GM18499 (cell line): ENCODE data around the gene CCDC197.

Experiments
- ATAC-seq: cut with Tn5 transposase; IDR thresholded peaks from one replicate; pipeline ENCODE4 v1.9.1; 2021; ENCODE audit warnings: moderate number of reproducible peaks; ENCODE audit not compliant: insufficient read depth, unreplicated experiment

The CCDC197 gene

DNA sequence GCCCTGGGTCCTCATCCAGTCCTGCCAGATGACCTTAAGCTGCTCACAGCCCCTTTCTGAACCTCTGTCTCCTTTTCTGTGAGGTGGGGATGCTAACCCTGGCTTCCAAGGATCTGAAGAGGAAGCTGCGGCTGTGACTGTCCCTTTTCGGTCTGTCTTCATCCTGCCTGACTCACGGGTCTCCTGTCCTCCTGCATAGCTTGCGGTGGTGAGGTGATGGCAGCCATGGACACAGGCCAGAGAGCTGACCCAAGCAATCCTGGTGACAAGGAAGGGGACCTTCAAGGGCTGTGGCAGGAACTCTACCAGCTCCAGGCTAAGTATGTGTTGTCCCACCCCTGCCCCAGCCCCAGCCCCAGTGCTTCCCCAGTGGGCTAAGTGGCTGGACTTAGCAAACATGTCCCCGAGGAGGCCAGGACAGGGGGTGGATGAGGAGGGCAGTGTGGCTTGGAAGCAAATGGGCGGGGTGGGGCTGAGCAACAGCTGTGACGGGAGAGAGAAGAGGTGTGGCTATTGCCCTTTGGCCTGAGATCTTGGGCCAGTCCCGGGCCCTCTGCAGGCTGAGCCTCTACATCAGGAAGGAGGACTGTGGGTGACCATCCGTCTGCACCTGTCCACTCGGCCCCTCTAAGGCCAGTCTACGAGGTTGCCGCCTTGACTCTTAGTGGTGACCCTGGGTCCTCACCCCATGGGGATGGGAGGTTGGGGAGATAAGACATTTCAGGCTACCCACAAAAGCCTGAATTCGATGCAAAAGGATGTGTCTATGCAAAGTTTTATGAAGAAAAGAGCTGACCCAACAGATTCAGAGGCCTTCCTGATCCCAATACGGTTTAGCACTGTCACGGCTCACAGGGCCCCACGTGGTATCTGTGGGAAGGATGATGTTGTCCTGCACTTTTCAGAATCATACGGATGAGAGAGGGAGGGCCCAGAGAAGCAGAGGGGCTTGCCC lies 1.1 kb downstream of the CCDC197 start:
- no peak for ATAC-seq

DNA sequence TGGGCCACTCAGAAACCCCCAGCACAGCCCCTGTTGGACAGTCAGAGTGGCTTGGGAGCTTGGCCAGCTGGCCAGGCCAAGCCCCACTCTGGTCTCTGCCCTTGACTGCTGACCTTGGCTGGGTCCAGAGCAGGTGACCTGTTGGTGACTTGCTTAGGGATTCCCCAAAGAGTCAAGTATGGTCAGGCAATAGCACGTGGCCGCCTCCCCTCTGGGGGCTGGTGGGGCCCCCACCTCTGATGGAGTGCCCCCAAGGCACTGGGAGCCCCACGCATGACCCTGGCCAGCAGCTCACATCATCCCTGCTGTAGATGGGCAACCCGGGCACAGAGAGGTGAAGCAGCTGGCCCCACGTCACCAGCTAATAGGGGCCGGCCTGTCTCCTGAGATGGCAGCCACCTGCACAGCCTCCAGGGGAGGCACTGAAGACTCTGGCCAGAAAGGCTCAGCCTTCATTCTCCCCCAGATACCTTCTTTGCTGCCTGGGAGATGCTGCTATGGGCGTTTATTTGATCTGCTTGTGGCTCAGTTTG lies 1.8 kb downstream of the CCDC197 start:
- ATAC-seq = no peak

- no peak for ATAC-seq
These were observed 2.5 kb downstream of the CCDC197 start for GRCh38 chr14:93999573-93999972.

DNA sequence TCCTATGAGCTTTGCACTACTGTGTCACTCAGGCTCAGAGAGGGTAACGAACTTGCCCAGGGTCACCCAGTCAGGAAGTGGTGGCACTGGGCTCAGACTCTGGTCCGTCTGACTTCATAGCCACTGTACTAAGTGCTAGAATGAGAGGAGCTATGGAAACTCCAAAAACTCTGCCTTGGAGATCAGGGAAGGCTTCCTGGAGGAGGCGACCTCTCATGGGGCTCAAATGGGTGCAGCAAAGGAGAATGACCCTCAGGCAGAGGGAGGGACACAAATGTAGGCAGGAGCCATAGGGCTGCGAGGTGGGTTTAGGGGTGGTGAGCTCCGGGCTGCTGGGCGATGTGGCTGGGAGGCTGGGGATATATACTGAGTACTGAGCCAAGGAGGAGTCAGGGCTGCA lies 3.2 kb downstream of the CCDC197 start:
- no peak for ATAC-seq

DNA sequence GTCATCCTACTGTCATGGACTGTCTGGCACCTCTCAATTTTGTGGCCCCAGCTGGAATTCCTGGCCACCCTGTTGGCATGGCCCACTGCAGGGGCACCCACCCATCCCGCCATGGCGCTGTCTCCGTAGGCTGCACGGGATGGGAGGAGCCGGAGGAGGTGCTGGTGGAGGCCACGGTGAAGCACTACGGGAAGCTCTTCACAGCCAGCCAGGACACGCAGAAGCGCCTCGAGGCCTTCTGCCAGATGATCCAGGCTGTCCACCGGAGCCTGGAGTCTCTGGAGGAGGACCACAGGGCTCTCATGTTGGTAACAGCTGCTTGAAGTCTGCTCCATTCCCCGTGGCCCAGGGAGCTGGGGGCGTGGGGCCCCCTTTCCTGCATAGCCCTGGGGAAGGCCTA lies 3.9 kb downstream of the CCDC197 start:
- ATAC-seq = no peak

DNA sequence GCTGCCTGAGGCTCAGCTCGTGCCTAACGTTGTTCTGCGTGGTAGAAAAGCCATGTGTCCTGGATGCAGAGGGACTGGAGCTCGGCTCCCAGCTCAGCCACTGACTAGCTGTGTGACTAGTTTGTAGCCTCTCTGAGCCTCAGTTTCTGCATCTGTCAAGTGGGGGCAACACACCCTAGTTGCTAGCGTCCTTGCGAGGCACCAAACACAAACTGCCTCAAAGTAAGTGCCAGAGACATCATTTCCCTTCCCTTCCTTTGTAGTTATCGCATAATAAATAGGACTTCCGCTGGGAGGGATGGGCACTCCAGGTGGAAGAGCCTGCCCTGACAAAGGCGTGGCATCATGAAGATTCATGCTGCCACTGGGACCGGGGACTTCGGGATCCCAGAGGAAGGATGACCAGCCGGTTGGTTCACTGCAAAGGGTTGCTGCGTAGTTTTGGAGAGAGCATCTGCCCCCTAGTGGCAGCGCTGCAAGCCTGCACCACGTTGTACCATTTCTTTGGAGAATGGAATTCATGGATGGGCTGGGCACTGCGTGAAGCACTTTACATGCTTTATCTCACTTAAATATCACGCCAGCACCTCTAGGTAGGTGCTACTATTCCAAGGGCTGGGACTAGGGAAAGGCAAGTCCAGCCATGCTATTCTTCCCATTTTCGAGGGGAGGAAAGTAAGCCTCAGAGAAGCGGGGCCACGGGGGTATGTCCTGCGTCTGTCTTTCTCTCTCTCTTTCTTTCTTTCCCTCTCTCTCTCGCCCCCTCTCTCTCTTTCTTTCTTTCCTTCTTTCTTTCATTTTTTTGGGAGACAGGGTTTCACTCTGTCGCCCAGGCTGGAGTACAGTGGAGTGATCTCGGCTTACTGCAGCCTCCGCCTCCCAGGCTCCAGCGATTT lies 4.6 kb downstream of the CCDC197 start:
- ATAC-seq = no peak

DNA sequence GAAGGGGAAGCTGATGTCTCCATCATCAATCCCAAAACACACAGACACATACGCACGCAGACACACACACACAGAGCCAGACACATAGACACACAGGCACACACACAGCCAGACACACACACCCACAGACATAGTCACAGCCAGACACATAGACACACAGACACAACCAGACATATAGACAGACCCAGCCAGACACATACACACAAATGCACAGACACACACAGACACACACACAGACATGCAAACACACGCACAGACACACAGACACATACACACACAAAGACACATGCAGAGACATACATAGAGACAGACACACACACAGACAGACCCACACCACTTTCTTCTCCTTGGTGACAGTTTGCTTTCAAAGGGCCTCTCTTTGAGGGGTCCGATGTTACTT lies 6.3 kb downstream of the CCDC197 start:
- ATAC-seq = no peak

DNA sequence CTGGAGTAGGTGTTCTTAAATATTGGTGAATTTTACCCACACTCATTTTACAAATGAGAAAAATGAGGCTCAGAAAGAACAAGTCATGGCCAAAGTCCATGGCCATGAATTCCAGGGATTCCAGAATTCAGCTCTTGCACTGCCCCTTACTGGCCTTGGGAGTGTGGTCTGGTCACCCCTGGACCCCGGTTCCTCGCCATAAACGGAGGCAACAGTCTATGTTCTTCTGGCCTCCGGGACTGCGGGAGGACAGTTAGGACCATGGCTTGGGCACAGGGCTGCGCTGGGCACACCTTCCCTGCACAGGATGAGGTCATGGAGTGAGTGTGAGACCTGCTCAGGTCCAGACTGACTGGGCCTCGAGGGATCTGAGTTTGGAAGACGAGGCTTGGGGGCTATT lies 6.9 kb downstream of the CCDC197 start:
- ATAC-seq = no peak

DNA sequence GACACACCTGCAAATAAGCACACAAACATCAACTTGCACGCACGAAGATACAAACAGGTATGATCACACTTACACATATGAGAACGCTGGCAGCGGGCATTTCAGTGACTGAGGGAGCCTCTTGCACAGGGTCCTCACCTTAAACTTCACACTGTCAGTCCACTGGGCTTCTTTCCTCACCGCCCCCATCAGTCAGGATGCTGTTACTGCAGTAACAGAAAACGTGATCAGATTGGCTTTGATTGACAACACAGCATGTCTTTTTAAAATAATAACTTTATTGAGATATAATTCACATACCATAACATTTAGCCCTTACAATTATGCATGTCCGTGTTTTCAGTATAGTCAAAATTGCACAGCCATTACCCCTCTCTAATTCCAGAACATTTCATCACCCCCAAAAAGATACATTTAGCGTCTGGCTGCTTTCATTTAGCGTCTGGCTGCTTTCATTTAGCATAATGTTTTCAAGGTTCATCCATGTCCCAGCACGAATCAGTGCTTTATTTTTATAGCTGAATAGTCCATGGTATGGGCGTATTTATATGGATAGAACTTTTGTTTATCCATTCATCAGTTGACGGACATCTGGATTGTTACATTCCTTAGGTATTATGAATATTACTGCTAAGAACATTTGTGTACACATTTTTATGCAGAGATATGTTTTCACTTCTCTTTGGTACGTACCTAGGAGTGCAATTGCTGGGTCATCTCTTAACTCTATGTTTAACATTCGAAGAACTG lies 8.4 kb downstream of the CCDC197 start:
- no peak for ATAC-seq

- ATAC-seq = no peak
These were observed 11.1 kb downstream of the CCDC197 start for GRCh38 chr14:94008234-94008633.

- no peak for ATAC-seq
These were observed 12.7 kb downstream of the CCDC197 start for GRCh38 chr14:94009767-94010166.

DNA sequence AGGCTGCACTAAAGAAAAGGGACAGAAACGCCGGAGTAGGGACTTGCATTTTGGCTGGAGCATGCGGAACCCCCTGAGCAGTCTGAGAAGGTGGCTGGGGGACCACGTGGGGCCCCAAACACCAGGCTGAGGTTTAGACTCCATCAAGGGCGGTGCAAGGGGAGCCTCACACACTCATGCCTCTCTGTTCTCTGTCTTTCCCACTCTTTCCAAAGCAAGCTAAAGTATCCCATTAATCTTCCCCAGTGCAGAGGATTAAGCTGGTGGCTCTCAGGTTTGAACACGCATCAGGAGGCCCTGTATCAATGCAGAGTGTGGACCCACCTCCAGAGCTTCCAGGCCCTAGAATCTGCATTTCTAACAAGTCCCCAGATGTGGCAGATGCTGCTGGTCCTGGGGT lies 13.5 kb downstream of the CCDC197 start:
- no peak for ATAC-seq

GRCh38 chr14:94011795-94012194 lies 14.7 kb downstream of the CCDC197 start:
- ATAC-seq = no peak

GRCh38 chr14:94014382-94014781 lies 17.3 kb downstream of the CCDC197 start:
- no peak for ATAC-seq

GRCh38 chr14:94015223-94015622 lies 18.1 kb downstream of the CCDC197 start:
- ATAC-seq = no peak

DNA sequence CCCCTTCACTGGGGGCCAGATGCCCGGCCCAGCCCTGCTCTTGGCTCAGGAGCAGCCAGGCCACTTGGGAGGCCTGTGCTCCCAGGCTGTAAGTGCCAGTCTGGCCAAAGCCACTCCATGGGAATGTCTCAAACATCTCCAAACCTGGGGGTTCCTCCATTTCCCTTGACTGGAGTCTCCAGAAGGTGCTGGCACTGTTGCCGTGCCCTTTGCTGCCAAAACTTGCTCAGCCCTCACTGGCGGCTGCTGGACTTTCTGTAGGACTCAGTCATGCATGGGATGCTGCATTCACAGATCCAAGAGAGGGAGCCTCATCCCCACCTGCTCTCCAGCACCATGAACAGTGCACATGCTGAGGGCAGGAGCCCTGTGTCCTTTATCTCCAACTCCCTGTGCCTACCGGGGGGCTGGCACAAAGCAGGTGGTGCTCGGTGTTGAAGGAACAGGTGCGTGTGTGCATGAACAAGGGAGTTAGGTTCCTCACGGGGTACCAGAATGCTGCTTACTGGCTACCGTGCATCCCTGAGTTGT lies 19.4 kb downstream of the CCDC197 start:
- ATAC-seq = no peak

GRCh38 chr14:94018308-94018707 lies 21.2 kb downstream of the CCDC197 start:
- ATAC-seq = no peak

DNA sequence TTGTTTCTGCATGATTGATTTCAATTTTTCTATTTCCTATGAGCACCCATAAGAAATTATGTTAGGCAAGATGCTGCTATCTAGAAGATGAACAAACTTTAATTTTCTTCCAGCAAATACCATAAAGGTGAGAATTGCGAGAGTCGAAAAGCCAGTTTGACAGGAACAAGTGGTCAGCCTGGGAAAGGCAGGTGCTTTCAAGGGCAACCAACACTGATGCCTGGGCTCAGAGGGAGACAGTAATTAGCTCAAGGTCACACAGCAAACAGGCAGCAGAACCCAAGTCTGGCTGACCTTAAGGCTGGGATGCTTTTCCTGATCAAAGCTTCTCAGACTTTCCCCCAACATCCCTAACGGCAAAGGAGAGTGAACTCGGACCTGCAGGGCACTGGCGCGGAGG lies 22.2 kb downstream of the CCDC197 start:
- ATAC-seq = no peak

GRCh38 chr14:94020267-94020666 lies 23.2 kb downstream of the CCDC197 start:
- no peak for ATAC-seq

GRCh38 chr14:94021001-94021400 lies 23.9 kb downstream of the CCDC197 start:
- no peak for ATAC-seq
